Loucy (cell line): Measurements from ENCODE around the gene MRPL21.

Experiments used
- CTCF ChIP-seq: fragments of 200-600 bp; sonication (generic); conservative IDR thresholded peaks from 2 replicates; pipeline ENCODE4 v1.5.1; 2014; ENCODE audit warnings: mild to moderate bottlenecking, antibody characterized with exemption, low read length
- EZH2phosphoT487 ChIP-seq: fragments of 200-600 bp; IDR thresholded peaks from 2 replicates; pipeline ENCODE4 v1.6.1; 2018; ENCODE audit warnings: antibody characterized with exemption, mild to moderate bottlenecking, moderate library complexity, borderline replicate concordance

DNA sequence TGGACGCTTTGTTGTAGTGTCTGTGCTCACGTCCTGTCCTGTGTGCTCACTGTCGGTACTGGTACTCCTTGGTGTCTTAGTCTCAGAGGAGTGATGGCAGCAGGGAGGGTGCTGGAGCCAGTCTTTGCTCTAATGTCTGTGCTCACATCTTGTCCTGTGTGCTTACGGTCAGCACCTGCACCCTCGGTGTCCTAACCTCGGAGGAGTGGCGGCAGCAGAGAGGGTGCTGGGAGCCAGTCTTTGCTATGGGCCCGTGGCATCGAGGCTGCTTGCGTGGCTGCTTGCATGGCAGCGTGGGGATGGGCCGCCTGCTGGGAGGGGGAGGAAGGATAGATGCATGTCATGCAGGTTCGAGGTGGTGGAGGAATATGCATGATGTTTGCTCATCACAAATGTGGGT lies 12.8 kb upstream of the MRPL21 start:
- TF ChIP-seq CTCF (no peak), EZH2phosphoT487 (no peak)
